HG02970 (cell line): Measurements from ENCODE around the gene TMEM138.

Experiments
- ATAC-seq: cut with Tn5 transposase; IDR thresholded peaks from one replicate; pipeline ENCODE4 v1.9.1; 2021; ENCODE audit warnings: mild to moderate bottlenecking, moderate library complexity, moderate number of reproducible peaks; ENCODE audit not compliant: unreplicated experiment, low FRiP score

TMEM138 gene

DNA sequence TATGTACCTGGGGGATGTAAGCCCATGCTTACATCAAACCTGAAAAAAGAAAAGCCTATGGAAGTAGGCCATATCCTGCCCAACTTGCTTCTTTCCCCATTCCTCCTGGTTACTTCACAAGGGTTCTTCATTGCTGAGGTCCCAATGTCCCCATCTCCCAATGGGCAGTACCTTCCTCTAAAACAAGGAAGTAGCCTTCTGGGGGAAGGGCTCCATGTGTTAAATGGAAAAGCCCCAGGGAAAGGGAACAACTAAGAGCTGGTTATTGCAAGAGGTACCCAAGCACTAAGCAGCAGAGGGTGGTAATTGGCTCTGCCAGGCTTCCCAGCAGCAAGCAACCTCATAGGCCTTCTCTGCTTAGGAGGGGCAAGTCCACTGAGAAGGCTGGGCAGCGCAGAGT is 41.5 kb downstream of the TMEM138 start:
- no peak for ATAC-seq

DNA sequence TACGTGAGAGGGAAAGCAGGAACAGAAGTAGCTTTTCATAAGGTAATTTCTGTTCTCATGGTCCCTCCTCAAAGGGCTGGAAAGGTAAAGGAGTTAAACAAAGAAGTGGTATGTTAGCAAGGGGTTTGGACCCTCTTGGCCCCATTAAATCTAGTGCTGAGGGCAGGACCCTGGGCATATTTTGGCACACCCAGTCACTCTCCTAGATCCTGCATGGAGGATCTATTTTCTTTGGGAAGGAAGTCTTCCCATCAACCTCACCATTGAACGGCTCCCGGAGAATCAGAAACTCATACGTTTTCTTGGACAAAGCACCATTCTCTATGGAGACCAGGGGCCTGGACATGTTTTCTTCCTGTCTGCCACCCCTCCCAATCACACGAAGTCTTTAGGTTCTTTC is 41.9 kb downstream of the TMEM138 start:
- ATAC-seq: no peak

DNA sequence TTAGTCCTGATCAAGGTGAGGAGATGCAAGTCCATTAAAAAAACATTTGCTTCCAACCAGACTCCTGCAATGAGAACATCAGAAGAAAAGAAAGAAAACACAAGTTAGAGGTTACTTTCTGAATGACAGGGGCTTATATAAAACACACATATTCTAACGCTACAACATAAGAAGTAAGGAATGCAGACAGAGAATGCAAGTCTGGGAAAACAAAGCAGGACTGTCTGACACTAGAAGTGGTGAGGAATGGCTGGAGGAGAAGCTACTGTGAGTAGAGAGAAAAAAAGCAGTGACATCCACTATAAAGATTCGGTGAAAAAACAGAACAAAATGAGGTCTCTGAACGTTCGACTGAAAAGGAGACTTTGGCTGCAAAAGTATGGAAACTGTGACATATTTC is 42.5 kb downstream of the TMEM138 start:
- ATAC-seq: no peak

DNA sequence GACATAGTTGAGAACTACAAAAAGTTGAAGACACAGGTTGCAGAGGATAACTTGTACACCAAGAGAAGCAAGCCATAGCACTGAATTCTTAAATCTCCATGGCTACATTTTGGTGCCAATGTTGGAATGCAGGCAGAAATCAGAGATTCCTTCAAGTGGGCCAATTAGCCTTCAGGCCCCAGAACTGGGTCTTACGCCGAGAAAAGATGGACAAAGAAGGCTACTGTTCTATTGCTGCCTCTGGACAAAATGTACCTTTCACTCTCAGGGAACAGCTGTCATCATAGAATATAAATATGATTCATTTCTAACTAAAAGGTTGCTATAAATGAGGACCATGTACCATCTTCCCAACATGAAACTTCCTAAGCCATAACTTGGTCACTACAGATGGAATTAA is 43.9 kb downstream of the TMEM138 start:
- ATAC-seq: no peak

DNA sequence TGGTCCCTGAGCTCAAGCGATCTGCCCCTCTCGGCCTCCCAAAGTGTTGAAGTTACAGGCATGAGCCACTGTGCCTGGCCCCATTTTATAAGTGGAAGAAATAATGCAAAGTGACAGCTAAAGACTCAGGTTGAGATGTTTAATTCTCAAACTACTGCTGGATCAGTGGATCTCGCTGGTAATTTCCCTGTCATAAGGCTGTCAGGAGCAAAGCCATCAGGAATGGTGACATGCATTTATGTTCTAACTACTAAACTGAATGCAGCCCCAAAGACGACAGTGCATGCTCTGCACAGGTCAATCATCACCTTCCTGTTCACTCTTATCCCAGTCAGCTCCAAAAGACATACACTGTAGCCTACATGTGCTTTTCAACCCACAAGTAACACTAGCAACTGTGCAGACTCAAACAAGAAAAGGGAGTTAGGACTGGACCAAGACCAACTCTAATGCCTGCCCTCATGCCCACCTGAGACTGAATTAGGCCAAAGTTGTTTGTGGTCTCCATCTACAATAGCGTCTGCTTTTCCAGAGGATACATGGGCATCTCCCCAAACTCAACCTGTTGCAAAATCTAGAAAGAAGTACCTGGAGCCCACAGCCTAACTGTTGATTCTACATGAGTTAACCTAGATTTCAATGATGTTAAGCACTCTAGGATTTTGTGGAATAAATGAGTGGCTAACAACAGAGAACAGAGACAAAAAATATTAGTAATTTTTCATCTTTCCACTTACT is 45.0 kb downstream of the TMEM138 start:
- no peak for ATAC-seq

DNA sequence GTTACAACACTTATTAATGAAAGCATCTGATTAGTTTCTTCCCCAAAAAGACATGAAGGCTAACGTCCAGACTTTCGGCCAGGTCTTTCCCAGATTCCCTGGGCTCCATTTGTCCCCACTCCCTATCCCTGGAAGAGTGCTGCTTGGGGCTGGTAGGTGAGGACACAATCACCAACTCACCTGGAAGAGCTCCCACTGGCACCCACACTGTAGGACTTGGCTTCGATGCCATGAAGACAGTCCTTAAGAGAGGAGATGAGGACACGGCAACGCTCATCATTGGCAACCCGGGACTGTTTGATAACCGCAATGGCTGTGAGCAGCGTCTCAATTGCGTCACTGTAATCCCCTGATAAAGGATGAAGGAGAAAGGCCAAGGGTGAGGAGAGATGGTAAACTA is 49.4 kb downstream of the TMEM138 start:
- ATAC-seq: no peak

DNA sequence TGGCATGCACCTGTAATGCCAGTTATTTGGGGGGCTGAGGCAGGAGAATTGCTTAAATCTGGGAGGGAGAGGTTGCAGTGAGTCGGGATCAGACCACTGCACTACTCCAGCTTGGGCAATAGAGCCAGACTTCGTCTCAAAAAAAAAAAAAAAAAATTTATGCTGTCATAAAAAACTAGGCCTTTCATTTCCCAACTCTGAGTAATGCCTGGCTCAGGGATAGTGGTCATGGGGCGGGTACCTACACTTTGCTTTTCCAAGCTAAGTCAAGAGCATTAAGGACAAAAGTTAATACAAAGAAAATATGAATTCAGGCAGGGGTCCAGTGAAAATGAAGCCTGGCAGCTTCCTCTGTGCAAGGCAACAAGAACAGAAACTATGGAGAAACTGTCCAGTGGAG is 51.3 kb downstream of the TMEM138 start:
- no peak for ATAC-seq

DNA sequence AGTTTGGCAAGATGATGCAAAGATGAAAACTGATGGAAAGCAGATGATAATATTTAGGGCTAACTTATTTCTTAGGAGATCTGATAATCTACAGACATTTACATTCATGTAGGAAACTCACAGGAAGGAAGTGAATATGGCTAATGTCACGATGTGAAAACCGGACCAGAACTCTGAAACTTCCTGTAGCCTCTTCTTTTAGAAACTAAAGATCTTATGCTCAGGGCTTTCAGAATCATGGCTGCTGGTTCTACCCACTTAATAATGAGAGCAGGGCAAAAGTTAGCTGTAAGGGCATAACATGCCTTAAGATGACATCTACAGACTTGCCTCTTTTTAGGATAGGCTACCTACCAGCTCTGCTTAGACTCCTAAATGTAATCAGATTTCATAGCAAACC is 52.4 kb downstream of the TMEM138 start:
- ATAC-seq: no peak

DNA sequence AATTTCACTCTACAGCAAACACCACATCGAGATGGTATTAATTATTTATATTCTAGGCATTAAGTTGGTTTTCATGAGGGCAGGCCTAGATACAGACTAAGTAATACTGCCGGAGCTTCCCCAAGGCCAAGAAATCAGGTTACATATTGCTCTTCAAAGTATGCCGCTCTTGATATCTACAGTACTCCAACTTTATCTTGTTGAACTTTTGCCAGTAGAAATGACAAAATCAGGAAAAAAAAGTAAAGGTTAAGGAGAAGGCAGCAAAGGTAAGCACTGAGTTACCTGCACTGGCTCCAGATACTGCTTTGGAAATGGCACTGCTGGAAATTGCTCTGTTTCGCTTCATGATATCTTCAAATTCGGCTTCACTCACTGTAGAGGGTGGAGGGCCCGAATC is 53.2 kb downstream of the TMEM138 start:
- no peak for ATAC-seq

DNA sequence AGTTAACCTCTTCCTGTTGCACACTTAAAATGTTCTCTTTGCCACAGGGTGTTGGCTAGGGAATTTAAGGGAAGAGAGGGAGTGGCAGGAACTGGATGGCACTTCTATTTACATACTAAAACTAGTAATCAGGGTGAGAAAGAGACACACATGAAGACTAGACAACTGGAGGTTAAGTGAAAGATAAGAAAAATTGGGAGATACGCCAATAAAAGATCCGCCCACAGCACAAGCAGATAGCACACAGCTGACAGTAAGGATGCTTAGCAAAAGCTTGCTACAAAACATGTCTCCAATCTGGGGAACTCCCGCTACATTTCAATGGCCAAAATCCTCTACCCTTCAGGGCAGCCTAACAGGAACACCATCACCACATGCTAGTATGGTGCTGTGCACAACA is 54.8 kb downstream of the TMEM138 start:
- no peak for ATAC-seq

DNA sequence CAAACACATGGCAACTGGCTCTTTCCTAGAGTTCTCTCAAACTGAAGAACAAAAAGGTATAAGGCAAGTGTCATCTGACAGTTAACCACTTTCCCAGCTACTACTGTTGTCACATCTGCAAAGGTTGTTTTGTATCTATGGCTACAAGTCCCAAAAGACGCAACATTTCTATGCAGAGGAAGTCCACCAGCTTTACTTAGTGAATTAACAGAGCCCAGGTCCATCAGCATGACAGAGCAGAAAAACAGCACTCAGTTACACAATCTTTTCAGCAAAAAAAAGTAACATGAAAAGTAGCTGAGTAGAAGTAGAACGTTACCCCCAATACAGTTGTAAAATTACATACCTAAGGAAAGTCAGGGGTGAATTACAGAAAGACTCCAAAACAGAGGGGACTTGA is 55.5 kb downstream of the TMEM138 start:
- ATAC-seq: no peak

DNA sequence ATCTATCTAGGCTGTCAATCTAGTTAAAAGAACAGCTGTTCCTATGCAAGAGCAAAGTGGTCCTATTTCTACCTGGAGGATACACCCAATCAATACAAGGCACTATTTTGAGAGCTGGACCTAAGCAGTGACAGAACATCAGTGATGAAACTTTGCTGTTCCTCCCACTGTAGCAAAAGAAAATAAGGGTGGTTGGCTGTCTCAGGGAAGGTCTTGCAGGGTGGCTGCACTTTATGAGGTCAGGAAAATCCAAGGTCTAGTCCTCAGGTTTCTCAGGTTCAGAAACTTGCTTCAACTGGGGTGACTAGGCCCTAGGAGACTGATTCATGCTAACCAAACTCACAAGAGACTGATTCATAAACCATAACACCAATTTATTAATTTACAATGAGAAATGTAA is 56.0 kb downstream of the TMEM138 start:
- no peak for ATAC-seq
